ENCODE results near the gene NME2.

NME2 gene

DNA sequence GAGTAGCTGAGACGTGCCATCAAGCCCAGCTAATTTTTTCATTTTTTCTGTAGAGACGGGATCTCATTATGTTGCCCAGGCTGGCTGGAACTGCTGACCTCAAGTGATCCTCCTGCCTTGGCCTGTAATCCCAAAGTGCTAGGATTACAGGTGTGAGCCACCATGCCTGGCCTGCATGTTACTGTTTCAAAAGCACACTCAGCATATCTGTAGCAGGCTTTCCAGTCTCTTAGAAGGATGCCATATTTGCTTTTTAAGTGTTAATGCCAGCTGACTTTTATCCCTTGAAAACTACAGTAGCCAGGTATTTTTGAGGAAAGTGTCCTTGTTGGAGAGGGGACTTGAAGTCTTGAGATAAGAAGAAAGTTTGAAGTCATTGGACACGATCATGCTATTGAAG is 30.3 kb upstream of the NME2 start:
- intact Hi-C loops (cut with micrococcal nuclease), result no loop called here
- H3K36me3 Mint-ChIP-seq (ENCODE audit: low read depth), result no peaks in the 10 kb centered on the region
- H3K27ac Mint-ChIP-seq, result no peak overlapping the region
- peaks cover 18% of the 10 kb centered on the region for H3K4me1 Mint-ChIP-seq (ENCODE audit: low read depth)
- H3K4me3 Mint-ChIP-seq, result no peak overlapping the region
- no peaks in the 10 kb centered on the region for H3K27me3 Mint-ChIP-seq
- no peaks in the 10 kb centered on the region for H3K9me3 Mint-ChIP-seq

DNA sequence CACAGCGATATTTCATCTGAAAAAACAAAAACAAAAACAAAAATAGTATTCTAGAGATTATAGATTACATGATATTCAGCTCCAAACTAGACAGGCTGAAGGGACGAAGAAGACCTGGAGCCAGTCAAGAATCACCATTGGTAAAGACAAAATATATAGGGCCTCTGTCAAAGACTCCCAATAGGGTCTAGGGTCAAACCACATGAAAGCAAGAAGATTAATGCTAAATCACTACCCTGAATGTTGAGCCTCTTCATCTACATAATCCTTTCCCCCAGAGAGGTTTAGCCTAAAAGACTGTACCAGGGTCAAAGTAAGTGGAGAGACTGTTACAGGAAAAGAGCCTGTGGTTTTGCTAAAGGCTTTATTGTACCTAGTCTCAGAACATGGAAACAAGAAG is 23.6 kb upstream of the NME2 start:
- intact Hi-C loops (cut with micrococcal nuclease), result no loop called here
- Mint-ChIP-seq H3K27me3 (no peaks in the 10 kb centered on the region), H3K4me1 (ENCODE audit: low read depth) (peaks cover 25% of the 10 kb centered on the region), H3K9me3 (no peaks in the 10 kb centered on the region), H3K36me3 (ENCODE audit: low read depth) (no peaks in the 10 kb centered on the region), H3K27ac (no peak overlapping the region), H3K4me3 (no peak overlapping the region)

DNA sequence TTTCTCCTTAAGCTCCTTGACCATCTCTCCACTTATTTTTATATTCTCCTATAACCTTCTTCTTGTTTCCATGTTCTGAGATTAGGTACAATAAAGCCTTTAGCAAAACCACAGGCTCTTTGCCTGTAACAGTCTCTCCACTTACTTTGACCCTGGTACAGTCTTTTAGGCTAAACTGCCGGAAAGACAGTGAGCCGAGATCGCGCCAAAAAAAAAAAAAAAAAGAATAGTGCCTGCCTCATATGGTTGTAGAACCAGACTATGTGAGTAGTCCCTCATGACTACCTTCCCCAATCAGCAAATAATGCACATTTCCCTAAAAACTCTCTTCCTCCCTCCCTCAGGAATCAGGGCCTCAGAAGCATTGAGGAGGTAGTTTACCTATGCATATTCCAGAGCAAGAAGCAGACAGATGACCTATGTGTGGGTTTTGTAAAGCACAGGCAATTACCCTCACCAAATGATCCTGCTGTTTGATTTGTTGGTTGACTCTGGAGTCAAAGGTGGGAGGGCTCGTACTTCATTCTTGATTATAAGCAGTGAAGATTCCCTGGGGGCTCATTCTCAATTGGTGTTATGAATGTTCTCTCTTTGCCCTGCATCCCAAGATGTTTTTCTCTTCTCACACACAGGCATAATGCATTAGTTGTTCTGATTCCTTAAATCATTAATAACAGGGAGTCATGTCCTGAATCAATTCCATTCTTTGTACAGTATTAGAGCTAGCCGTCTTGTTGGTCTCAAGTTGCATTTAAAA is 21.8 kb upstream of the NME2 start:
- Mint-ChIP-seq H3K4me1 (ENCODE audit: low read depth) (peaks cover 28% of the 10 kb centered on the region), H3K27ac (peak overlapping the region; percentile 9), H3K36me3 (ENCODE audit: low read depth) (no peaks in the 10 kb centered on the region), H3K4me3 (no peak overlapping the region), H3K9me3 (no peaks in the 10 kb centered on the region), H3K27me3 (no peaks in the 10 kb centered on the region)
- intact Hi-C loops (cut with micrococcal nuclease), result no loop called here

DNA sequence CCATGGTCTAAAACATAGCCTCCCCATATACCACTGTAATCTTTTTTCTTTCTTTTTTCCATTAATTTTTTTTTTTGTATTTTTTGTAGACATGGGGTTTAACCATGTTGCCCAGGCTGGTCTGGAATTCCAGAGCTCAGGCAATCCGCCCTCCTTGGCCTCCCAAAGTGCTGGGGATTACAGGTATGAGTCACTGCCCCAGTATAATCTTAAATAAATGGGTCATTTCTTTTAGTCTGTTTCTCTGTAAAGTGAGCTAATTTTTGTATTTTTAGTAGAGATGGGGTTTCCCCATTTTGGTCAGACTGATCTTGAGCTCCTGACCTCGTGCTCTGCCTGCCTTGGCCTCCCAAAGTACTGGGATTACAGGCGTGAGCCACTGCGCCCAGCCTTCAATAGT is 18.6 kb upstream of the NME2 start:
- no peaks in the 10 kb centered on the region for H3K27me3 Mint-ChIP-seq
- H3K27ac Mint-ChIP-seq, result peak overlapping the region; percentile 51
- H3K4me3 Mint-ChIP-seq, result no peak overlapping the region
- intact Hi-C loops (cut with micrococcal nuclease), result no loop called here
- peaks cover 28% of the 10 kb centered on the region for H3K4me1 Mint-ChIP-seq (ENCODE audit: low read depth)
- no peaks in the 10 kb centered on the region for H3K36me3 Mint-ChIP-seq (ENCODE audit: low read depth)
- no peaks in the 10 kb centered on the region for H3K9me3 Mint-ChIP-seq

DNA sequence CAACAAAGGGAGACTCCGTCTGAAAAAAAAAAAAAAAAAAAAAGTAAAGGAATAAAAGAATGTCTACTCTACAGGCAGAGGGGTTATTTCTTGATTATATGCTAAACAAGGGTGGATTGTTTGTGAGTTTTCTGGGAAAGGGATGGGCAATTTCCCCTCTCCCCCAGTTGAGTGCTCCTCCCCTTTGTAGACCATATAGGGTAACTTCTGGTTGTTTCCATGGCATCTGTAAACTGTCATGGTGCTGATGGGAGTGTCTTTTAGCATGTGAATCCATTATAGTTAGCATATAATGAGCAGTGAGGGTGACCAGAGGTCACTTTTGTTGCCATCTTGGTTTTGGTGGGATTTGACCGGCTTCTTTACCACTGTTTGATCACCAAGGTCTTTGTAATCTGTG is 17.0 kb upstream of the NME2 start:
- Mint-ChIP-seq H3K4me1 (ENCODE audit: low read depth) (peaks cover 25% of the 10 kb centered on the region), H3K9me3 (no peaks in the 10 kb centered on the region), H3K27me3 (no peaks in the 10 kb centered on the region), H3K36me3 (ENCODE audit: low read depth) (no peaks in the 10 kb centered on the region), H3K4me3 (no peak overlapping the region), H3K27ac (no peak overlapping the region)
- intact Hi-C loops (cut with micrococcal nuclease), result no loop called here

DNA sequence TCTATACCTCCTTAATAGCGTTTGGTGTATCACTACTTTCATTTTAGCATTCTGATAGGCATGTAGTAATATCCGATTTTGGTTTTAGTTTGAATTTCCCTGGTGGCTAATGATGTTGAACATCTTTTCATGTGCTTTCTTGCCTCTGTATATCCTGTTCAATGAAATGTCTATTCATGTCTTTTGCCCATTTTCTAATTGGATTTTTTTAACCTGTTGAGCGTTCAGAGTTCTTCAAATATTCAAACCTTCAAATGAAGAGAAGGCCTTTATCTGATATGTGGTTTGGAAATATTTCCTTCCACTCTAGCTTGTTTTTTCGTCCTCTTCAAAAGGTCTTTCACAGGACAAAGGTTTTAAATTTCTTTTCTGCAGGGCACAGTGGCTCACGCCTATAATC is 15.3 kb upstream of the NME2 start:
- Mint-ChIP-seq H3K4me1 (ENCODE audit: low read depth) (peaks cover 19% of the 10 kb centered on the region), H3K27ac (no peak overlapping the region), H3K9me3 (no peaks in the 10 kb centered on the region), H3K36me3 (ENCODE audit: low read depth) (no peaks in the 10 kb centered on the region), H3K27me3 (no peaks in the 10 kb centered on the region), H3K4me3 (no peak overlapping the region)
- intact Hi-C loops (cut with micrococcal nuclease), result loop anchor here (10.0 kb wide), 1 partner anchor 96 kb away; no protein-coding TSS in a partner anchor

DNA sequence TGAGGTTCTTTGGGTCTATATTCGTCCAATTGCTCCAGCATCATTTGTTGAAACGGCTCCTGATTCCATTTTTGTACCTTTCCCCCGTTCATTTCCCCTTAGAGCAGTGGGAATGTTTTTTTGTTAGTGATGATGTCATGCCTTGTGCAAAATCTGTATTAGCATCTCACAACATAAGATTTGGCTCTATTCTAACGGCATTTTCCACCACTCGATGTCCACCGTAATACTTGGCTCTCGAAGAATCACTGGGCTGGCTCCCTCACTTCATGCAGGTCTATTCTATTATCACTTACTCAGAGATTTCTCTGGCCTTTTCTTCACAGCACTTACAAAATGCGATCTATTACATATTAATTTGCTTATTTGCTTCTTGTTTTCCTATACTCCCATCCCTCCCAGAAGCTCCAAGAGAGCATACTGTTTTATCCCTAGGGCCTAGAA is 13.4 kb upstream of the NME2 start:
- Mint-ChIP-seq H3K4me1 (ENCODE audit: low read depth) (peaks cover under 1% of the 10 kb centered on the region), H3K27ac (no peak overlapping the region), H3K9me3 (no peaks in the 10 kb centered on the region), H3K36me3 (ENCODE audit: low read depth) (peaks cover 17% of the 10 kb centered on the region), H3K4me3 (no peak overlapping the region), H3K27me3 (no peaks in the 10 kb centered on the region)
- intact Hi-C loops (cut with micrococcal nuclease), result loop anchor here (1.0 to 10.0 kb wide), 3 partner anchors 31 to 151 kb away; no protein-coding TSS in a partner anchor

DNA sequence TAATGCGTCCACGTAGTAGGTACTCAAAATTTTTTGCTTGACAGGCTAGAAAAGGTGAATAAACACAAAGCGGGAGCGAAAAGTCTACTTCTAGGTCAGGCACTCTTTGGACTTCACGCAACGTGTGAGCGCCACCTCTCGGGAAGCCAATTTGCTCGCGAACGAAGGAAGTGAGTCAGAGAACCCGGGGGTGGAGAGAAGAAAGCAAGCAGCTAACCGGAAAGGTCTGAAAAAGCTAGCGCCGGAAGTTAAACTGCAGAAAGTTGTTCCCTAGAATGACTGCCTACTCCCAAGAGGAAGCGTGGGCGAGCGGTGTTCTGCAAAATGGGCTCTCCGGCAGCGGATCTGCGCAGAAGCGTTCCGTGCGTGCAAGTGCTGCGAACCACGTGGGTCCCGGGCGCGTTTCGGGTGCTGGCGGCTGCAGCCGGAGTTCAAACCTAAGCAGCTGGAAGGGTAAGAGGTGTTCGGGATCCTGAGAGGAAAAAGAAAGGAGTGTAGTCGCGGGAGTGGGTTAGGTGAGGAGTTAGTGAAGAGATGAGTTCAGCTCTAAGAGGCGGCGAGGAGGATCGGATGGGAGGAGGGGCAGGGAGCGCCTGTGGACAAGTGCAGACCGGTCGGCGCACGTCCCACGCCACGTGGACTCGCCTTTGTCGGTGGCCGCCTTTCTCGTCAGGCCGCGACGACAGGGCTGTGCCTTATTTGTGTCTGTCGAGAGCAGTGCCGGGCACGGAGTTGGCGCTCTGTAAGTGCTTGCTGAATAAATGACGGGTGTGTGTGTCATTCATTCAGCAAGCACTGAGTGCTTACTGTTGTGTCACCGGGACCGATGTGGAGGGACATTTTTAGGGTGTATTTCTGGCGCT is 12.8 kb upstream of the NME2 start, which contains the start of gene NME1:
NME1 (plus strand) TSS at position 350 of the 863 bp plus-strand sequence. CDS start 2,096 bp downstream, outside the sequence.
- no peak within 1 kb of the TSS for H3K4me3 Mint-ChIP-seq
- no peaks in the 10 kb centered on the region for H3K4me1 Mint-ChIP-seq (ENCODE audit: low read depth)
- peaks cover 22% of the 10 kb centered on the region for H3K36me3 Mint-ChIP-seq (ENCODE audit: low read depth)
- H3K9me3 Mint-ChIP-seq, result no peaks in the 10 kb centered on the region
- H3K27me3 Mint-ChIP-seq, result no peaks in the 10 kb centered on the region
- no peak within 1 kb of the TSS for H3K27ac Mint-ChIP-seq
- intact Hi-C loops (cut with micrococcal nuclease), result loop anchor here (1.0 to 10.0 kb wide), 3 partner anchors 32 to 152 kb away; no protein-coding TSS in a partner anchor

DNA sequence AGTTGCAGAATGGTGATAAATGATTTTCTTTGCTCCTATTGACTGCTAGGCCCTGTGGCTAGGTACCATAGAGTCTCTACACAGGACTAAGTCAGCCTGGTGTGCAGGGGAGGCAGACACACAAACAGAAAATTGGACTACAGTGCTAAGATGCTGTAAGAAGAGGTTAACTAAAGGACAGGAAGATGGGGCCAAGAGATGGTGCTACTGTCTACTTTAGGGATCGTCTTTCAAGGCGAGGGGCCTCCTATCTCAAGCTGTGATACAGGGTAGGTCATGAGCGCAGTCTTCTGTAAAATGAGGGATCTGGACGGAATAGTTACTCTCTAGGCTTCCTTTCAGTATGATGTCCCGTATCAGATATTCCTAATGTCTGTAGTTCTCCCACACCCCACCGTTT is 12.0 kb upstream of the NME2 start:
- no peak overlapping the region for H3K4me3 Mint-ChIP-seq
- peaks cover 22% of the 10 kb centered on the region for H3K36me3 Mint-ChIP-seq (ENCODE audit: low read depth)
- no peak overlapping the region for H3K27ac Mint-ChIP-seq
- no peaks in the 10 kb centered on the region for H3K4me1 Mint-ChIP-seq (ENCODE audit: low read depth)
- no peaks in the 10 kb centered on the region for H3K27me3 Mint-ChIP-seq
- no peaks in the 10 kb centered on the region for H3K9me3 Mint-ChIP-seq
- intact Hi-C loops (cut with micrococcal nuclease), result loop anchor here (10.0 kb wide), 1 partner anchor 99 kb away; no protein-coding TSS in a partner anchor

DNA sequence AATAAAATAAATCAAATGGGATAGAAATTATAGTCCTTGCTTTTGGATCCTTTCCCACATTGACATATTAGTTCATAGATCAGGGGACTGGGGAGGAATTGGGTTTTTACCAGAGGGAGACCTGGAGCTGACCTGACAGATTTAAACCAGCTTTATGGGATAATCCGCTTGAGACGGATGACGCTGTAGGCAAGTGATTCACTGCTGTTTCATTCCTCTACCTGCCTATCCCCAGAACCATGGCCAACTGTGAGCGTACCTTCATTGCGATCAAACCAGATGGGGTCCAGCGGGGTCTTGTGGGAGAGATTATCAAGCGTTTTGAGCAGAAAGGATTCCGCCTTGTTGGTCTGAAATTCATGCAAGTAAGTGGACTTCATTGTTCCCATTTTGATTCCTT is 10.8 kb upstream of the NME2 start:
- Mint-ChIP-seq H3K9me3 (no peaks in the 10 kb centered on the region), H3K4me1 (ENCODE audit: low read depth) (no peaks in the 10 kb centered on the region), H3K27me3 (no peaks in the 10 kb centered on the region), H3K27ac (no peak overlapping the region), H3K36me3 (ENCODE audit: low read depth) (peaks cover 31% of the 10 kb centered on the region), H3K4me3 (no peak overlapping the region)
- intact Hi-C loops (cut with micrococcal nuclease), result loop anchor here (10.0 kb wide), 1 partner anchor 101 kb away; no protein-coding TSS in a partner anchor

DNA sequence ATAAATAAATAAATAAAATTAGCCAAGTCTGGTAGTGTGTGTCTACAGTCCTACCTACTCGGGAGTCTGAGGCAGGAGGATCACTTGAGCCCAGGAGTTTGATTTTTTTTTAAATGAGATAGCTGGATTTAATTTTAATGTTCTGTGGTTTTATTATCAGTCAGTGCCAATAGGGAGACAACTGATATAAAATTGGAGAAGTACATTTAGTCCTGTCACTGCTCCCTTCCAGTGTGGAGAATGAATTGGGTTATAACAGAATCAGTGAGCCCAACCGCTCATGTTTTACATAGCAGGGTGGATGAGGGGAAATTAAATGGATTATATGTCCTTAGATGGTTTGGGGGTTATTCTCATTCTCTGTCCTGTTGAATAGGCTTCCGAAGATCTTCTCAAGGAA is 6.6 kb upstream of the NME2 start:
- Mint-ChIP-seq H3K9me3 (no peaks in the 10 kb centered on the region), H3K36me3 (ENCODE audit: low read depth) (peaks cover 57% of the 10 kb centered on the region), H3K4me1 (ENCODE audit: low read depth) (peaks cover 14% of the 10 kb centered on the region), H3K4me3 (no peak overlapping the region), H3K27me3 (no peaks in the 10 kb centered on the region), H3K27ac (no peak overlapping the region)
- intact Hi-C loops (cut with micrococcal nuclease), result loop anchor here (10.0 kb wide), 1 partner anchor 105 kb away; no protein-coding TSS in a partner anchor

DNA sequence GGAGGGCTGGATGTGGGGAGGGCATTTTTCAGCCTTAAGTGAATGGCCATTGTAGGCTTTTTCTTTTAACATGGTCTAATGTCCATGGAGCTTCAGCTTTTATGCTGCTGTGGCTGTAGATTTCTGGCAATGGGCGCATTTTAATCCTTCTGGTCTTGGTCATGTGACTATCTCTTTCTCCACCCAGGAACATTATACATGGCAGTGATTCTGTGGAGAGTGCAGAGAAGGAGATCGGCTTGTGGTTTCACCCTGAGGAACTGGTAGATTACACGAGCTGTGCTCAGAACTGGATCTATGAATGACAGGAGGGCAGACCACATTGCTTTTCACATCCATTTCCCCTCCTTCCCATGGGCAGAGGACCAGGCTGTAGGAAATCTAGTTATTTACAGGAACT is 4.7 kb upstream of the NME2 start:
- intact Hi-C loops (cut with micrococcal nuclease), result no loop called here
- H3K27me3 Mint-ChIP-seq, result no peaks in the 10 kb centered on the region
- no peaks in the 10 kb centered on the region for H3K9me3 Mint-ChIP-seq
- no peak overlapping the region for H3K27ac Mint-ChIP-seq
- peaks cover 63% of the 10 kb centered on the region for H3K36me3 Mint-ChIP-seq (ENCODE audit: low read depth)
- no peak overlapping the region for H3K4me3 Mint-ChIP-seq
- H3K4me1 Mint-ChIP-seq (ENCODE audit: low read depth), result peaks cover 28% of the 10 kb centered on the region

DNA sequence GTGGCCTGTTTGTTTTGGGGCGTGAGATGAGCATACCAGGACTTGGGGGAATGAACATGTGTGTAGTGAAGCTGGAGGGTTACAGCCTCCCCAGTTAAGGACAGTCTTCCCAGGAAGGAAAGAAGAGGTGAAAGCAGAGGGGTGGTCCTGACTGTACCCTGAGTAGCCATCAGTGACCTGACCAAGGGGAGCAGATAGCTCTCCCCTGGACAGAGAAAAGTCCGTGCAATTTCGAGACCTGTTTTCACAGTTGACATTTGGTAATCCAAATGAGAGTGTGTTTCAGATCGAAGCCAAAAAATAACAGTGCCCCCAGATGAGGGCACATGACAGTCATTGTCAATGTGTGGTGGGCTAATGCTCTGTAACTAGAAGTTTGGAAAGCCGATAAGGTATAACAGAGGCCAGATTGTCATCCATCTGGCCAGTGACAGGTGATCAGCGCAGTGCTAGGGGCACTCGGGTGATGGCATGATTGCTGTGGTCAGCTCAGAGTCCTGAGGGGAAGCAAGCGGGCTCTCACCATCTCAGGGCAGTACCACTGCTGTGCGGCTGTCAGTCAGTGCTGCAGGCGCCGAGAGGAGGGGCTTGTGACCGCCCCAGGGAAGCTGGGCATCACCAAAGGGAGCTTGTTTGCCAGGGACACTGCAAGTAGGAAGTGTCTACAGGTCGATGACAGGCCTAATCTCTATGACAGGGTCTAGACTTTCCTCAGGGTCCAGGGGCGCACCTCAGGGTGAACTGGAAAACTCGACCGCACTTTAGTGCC is 1.1 kb upstream of the NME2 start:
- H3K27ac Mint-ChIP-seq, result peak overlapping the region; percentile 99
- no peaks in the 10 kb centered on the region for H3K9me3 Mint-ChIP-seq
- peak overlapping the region; percentile 85 for H3K4me3 Mint-ChIP-seq
- peaks cover 74% of the 10 kb centered on the region for H3K36me3 Mint-ChIP-seq (ENCODE audit: low read depth)
- intact Hi-C loops (cut with micrococcal nuclease), result no loop called here
- peaks cover 53% of the 10 kb centered on the region for H3K4me1 Mint-ChIP-seq (ENCODE audit: low read depth)
- no peaks in the 10 kb centered on the region for H3K27me3 Mint-ChIP-seq

Measured in dendritic cell treated with granulocyte-macrophage colony-stimulating factor and Interleukin-4, amounts not matched to agents 40 ng/mL and 50 ng/mL, for 4 days (primary cell).